GM19025 (cell line): ENCODE results near the gene NEURL3.

ENCODE experiments used
- ATAC-seq: cut with Tn5 transposase; IDR thresholded peaks from one replicate; pipeline ENCODE4 v1.9.1; 2021; ENCODE audit warnings: mild to moderate bottlenecking, low read depth, moderate library complexity; ENCODE audit not compliant: unreplicated experiment

Gene NEURL3

GRCh38 chr2:96540136-96540535, 35.0 kb upstream of the NEURL3 start:
- ATAC-seq: no peak

- no peak for ATAC-seq
Observed at GRCh38 chr2:96539215-96539920, 34.2 kb upstream of the NEURL3 start.

GRCh38 chr2:96538487-96539214, 33.5 kb upstream of the NEURL3 start:
- no peak for ATAC-seq

- no peak for ATAC-seq
Observed at GRCh38 chr2:96537734-96538486, 32.8 kb upstream of the NEURL3 start.

- peak; percentile 53 for ATAC-seq
Observed at GRCh38 chr2:96537066-96537733, 32.0 kb upstream of the NEURL3 start.

GRCh38 chr2:96536445-96537065, 31.4 kb upstream of the NEURL3 start, which contains the start of gene ARID5A:
ARID5A (plus strand) TSS chr2:96536752; CDS start chr2:96536827, 75 bp downstream.
- ATAC-seq: peak; percentile 55

- ATAC-seq: no peak
Observed at GRCh38 chr2:96535331-96535730, 30.2 kb upstream of the NEURL3 start.

GRCh38 chr2:96534701-96535181, 29.6 kb upstream of the NEURL3 start:
- no peak for ATAC-seq

GRCh38 chr2:96534141-96534540, 29.0 kb upstream of the NEURL3 start:
- no peak for ATAC-seq

GRCh38 chr2:96533292-96534073, 28.3 kb upstream of the NEURL3 start:
- ATAC-seq: no peak

GRCh38 chr2:96532641-96533291, 27.6 kb upstream of the NEURL3 start:
- ATAC-seq: no peak

- no peak for ATAC-seq
Observed at GRCh38 chr2:96531872-96532505, 26.8 kb upstream of the NEURL3 start.

- ATAC-seq: no peak
Observed at GRCh38 chr2:96531366-96531765, 26.2 kb upstream of the NEURL3 start.

- ATAC-seq: no peak
Observed at GRCh38 chr2:96530474-96531357, 25.6 kb upstream of the NEURL3 start.

GRCh38 chr2:96530144-96530430, 24.9 kb upstream of the NEURL3 start:
- ATAC-seq: no peak

- ATAC-seq: no peak
Observed at GRCh38 chr2:96529376-96530143, 24.4 kb upstream of the NEURL3 start.
